ENCODE measurements around the gene PLEKHM3.

- TF ChIP-seq POLR2AphosphoS5 (IDR thresholded peaks at IDR 0.05; ENCODE audit: low read depth) (no peak), CTCF (IDR thresholded peaks at IDR 0.05; ENCODE audit: insufficient read depth, low read length) (no peak), GABPA (IDR thresholded peaks at IDR 0.05; ENCODE audit: low read depth) (no peak)
Observed at GRCh38 chr2:207869784-207870778, 155.2 kb downstream of the PLEKHM3 start.
